ENCODE measurements around the gene ARHGAP9. TPM values are rescaled to one million over a fixed set of nuclear protein-coding genes. Genes with fewer than 3 reads are reported as not detected.

Gene ARHGAP9
- total and polyA plus RNA-seq, 2 of the 8 experiments (the other 6 are each of a cell fraction or from before 2014, with no cell fraction given) = 3.2 to 6.0 TPM

GRCh38 chr12:57522887-57523705, 43.4 kb upstream of the ARHGAP9 start (continued):
- TF ChIP-seq CBX8 (IDR thresholded peaks at IDR 0.05; ENCODE audit: borderline replicate concordance, low read depth, low read length) = no peak
- peak in 1 of 2 experiments; percentile 83; a peak in 2 of 4 replicates for TF ChIP-seq SIN3A (conservative IDR thresholded peaks at IDR 0.05 in 1 of 2, IDR thresholded peaks at IDR 0.05 in 1 of 2; ENCODE audit: low read depth in 1 of 2, low read length in 2 of 2)
- TF ChIP-seq KDM5A (IDR thresholded peaks at IDR 0.05; ENCODE audit: low read length) = no peak
- peak; percentile 53 for TF ChIP-seq ASH2L (IDR thresholded peaks at IDR 0.05; ENCODE audit: low read length)
- TF ChIP-seq TCF12 (IDR thresholded peaks at IDR 0.05; ENCODE audit: low read depth, low read length) = no peak
- no peak for TF ChIP-seq CTCF (IDR thresholded peaks at IDR 0.05; ENCODE audit: control extremely low read depth in 1 of 3, insufficient read depth in 1 of 3, low read depth in 1 of 3, low read length in 3 of 3)
- TF ChIP-seq EP300 (IDR thresholded peaks at IDR 0.05; ENCODE audit: borderline replicate concordance in 1 of 2, low read depth in 2 of 2, low read length in 2 of 2) = no peak
- no peak for TF ChIP-seq GABPA (IDR thresholded peaks at IDR 0.05; ENCODE audit: borderline replicate concordance, insufficient read depth, low read length)
- no peak for TF ChIP-seq TAF1 (IDR thresholded peaks at IDR 0.05; ENCODE audit: low read depth, low read length)
- TF ChIP-seq HDAC6 (IDR thresholded peaks at IDR 0.05; ENCODE audit: low read depth, low read length) = no peak
- TF ChIP-seq EGR1 (IDR thresholded peaks at IDR 0.05; ENCODE audit: borderline replicate concordance, low read depth, low read length) = 0 out of 2 replicates have a peak, but pooled peaks have one; percentile 4
- TF ChIP-seq CEBPB (IDR thresholded peaks at IDR 0.05; ENCODE audit: low read depth, low read length) = no peak
- TF ChIP-seq ZNF274 (IDR thresholded peaks at IDR 0.05; ENCODE audit: borderline replicate concordance, extremely low read depth, low read length) = no peak
- no peak for TF ChIP-seq GTF2F1 (IDR thresholded peaks at IDR 0.05; ENCODE audit: borderline replicate concordance, low read depth, low read length)
- TF ChIP-seq SIRT6 (IDR thresholded peaks at IDR 0.05; ENCODE audit: low read length) = no peak
- TF ChIP-seq MAFK (IDR thresholded peaks at IDR 0.05; ENCODE audit: low read depth, low read length) = no peak
- no peak for TF ChIP-seq BRCA1 (IDR thresholded peaks at IDR 0.05; ENCODE audit: low read depth, low read length)
- no peak for TF ChIP-seq RNF2 (IDR thresholded peaks at IDR 0.05; ENCODE audit: borderline replicate concordance, low read depth, low read length, missing control alignments, poor library complexity, severe bottlenecking)
- TF ChIP-seq POLR2AphosphoS5 (IDR thresholded peaks at IDR 0.05; ENCODE audit: low read depth, low read length) = no peak

All from H1 (cell line).